Ascending aorta (tissue), 2 donors: ENCODE data around the gene LAIR2. TPM values are rescaled to one million over a fixed set of nuclear protein-coding genes. Genes with fewer than 3 reads are reported as not detected.

ENCODE experiments used
- DNase-seq, 2 donors: peaks; one replicate each; pipeline ENCODE4 v3.0.0-alpha.2; 2019; ENCODE audit warnings: low spot score in 2 of 2
- H3K27ac ChIP-seq, 2 donors: fragments of 200-600 bp; sonication (generic); one replicate each; pipeline ENCODE4 v1.5.1; 2016 to 2017; ENCODE audit warnings: mild to moderate bottlenecking in 1 of 2
- H3K27me3 ChIP-seq: fragments of 200-600 bp; sonication (generic); one replicate; pipeline ENCODE4 v1.5.1; 2017
- H3K36me3 ChIP-seq, 2 donors: fragments of 200-600 bp; sonication (generic); one replicate each; pipeline ENCODE4 v1.5.1; 2016
- H3K4me1 ChIP-seq, 2 donors: fragments of 200-600 bp; sonication (generic); one replicate each; pipeline ENCODE4 v1.5.1; 2016 to 2017; ENCODE audit warnings: mild to moderate bottlenecking in 1 of 2
- H3K4me3 ChIP-seq, 2 donors: fragments of 200-600 bp; sonication (generic); one replicate each; pipeline ENCODE4 v1.5.1; 2016 to 2017; ENCODE audit warnings: mild to moderate bottlenecking in 1 of 2
- H3K9me3 ChIP-seq, 2 donors: fragments of 200-600 bp; sonication (generic); one replicate each; pipeline ENCODE4 v1.5.1; 2016
- intact Hi-C: fragments of 100-400 bp; cut with DNase I; formaldehyde crosslinking; loops from one replicate; pipeline ENCODE4 v1.15.1; 2023
- total RNA-seq: library from RNA; depleted of rRNA; stranded (reverse); fragments of >200 nt; gene quantifications from one replicate; pipeline ENCODE4 v1.1.0, GENCODE V29; 2016
- TF ChIP-seq, protein P1 (sequence below), 3 experiments: fragments of 200-600 bp in 2 of 3; fragments of 450-650 bp in 1 of 3; sonication (generic) in 2 of 3; IDR thresholded peaks; one replicate each; pipeline ENCODE4 v1.5.1; 2016 to 2019; ENCODE audit warnings: antibody characterized with exemption in 3 of 3, mild to moderate bottlenecking in 1 of 3, moderate library complexity in 1 of 3

Gene LAIR2
- total RNA-seq, 1 donor from 2014 or later = not detected

DNA sequence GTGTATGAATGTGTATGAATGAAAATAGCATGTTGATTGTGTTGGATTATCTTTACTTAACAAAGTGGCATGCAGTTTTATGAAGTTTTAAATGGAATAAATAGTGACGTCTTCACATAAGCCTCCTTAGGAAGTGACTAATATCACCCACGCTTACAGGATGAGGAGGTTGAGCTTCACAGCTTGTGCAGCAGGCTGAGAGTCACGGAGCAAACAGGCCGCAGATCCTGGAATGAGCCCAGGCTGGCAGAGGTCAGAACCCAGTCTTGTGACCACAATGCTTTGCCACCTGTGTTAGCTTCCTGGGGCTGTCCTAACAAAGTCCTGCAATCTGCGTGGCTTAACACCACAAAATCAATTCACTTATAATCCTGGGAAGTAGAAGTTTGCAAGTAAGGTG lies 20.8 kb downstream of the LAIR2 start:
- no peaks in the 10 kb centered on the region for H3K4me1 ChIP-seq
- H3K36me3 ChIP-seq = no peaks in the 10 kb centered on the region
- H3K27ac ChIP-seq = no peak overlapping the region
- no peaks in the 10 kb centered on the region for H3K27me3 ChIP-seq
- DNase-seq = no peak
- no peaks in the 10 kb centered on the region for H3K9me3 ChIP-seq
- no peak overlapping the region for H3K4me3 ChIP-seq
- intact Hi-C loops = no loop called here
- TF ChIP-seq, protein P1, sequence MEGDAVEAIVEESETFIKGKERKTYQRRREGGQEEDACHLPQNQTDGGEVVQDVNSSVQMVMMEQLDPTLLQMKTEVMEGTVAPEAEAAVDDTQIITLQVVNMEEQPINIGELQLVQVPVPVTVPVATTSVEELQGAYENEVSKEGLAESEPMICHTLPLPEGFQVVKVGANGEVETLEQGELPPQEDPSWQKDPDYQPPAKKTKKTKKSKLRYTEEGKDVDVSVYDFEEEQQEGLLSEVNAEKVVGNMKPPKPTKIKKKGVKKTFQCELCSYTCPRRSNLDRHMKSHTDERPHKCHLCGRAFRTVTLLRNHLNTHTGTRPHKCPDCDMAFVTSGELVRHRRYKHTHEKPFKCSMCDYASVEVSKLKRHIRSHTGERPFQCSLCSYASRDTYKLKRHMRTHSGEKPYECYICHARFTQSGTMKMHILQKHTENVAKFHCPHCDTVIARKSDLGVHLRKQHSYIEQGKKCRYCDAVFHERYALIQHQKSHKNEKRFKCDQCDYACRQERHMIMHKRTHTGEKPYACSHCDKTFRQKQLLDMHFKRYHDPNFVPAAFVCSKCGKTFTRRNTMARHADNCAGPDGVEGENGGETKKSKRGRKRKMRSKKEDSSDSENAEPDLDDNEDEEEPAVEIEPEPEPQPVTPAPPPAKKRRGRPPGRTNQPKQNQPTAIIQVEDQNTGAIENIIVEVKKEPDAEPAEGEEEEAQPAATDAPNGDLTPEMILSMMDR (IDR thresholded peaks at IDR 0.05) = no peak

DNA sequence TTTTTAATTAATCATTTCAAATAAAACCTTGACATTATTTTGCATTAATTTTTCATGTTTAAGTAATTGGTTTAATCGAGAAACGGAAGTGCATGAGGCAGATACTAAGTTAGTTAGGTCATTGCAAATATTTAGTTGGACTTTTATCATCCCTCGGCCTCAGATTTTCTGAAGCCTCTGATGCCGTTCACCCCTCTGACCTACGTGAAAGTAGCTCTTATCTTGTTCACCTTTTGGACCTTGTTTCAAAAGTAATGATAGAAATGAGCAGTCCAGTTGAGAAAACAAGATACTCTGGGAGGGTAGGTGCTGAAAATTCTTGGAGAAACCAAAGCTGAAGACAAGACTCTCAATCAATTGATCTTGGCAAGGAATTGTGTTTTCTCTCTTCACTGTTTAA lies 23.0 kb downstream of the LAIR2 start:
- DNase-seq = no peak
- Histone ChIP-seq H3K36me3 (no peaks in the 10 kb centered on the region), H3K27ac (no peak overlapping the region), H3K27me3 (no peaks in the 10 kb centered on the region), H3K4me3 (no peak overlapping the region), H3K4me1 (no peaks in the 10 kb centered on the region), H3K9me3 (no peaks in the 10 kb centered on the region)
- TF ChIP-seq, protein P1 (IDR thresholded peaks at IDR 0.05) = no peak
- intact Hi-C loops = no loop called here

DNA sequence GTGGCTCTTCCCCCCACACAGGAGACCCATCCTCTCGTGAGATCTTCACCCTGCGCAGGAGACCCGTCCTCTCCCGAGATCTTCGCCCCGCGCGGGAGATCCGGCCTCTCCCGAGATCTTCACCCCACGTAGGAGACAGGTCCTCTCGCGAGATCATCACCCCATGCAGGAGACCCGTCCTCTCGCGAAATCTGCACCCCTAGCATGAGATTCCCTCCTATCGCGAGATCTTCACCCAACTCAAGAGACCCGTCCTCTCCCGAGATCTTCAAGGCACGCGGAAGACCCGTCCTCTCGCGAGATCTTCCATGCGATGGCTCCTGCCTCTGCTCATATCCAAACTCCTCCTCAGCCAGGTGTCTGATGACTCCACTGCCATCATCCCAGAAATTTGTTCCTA lies 24.3 kb downstream of the LAIR2 start:
- Histone ChIP-seq H3K36me3 (no peaks in the 10 kb centered on the region), H3K4me3 (no peak overlapping the region), H3K4me1 (no peaks in the 10 kb centered on the region), H3K27ac (no peak overlapping the region), H3K9me3 (no peaks in the 10 kb centered on the region), H3K27me3 (no peaks in the 10 kb centered on the region)
- no peak for DNase-seq
- intact Hi-C loops = no loop called here
- TF ChIP-seq, protein P1 (IDR thresholded peaks at IDR 0.05) = no peak

DNA sequence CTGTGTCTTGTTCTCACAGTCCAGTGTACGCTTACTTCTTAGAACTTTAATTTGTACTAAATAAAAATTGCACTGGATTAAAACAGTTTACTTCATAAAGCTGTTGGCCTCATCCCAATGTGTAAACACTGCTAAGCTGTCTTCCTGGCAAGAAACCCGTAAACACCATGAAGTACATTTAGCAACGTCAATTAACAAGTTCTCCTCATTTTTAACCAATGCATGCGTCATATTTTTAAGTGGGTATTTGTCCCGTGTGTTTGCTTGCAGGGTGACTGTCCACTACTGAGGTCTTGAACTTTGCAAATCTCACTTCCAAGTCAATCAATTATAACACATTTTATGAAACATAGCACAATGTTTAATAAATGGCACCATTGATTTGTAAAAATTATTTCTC lies 28.2 kb downstream of the LAIR2 start:
- no peaks in the 10 kb centered on the region for H3K9me3 ChIP-seq
- no peaks in the 10 kb centered on the region for H3K36me3 ChIP-seq
- H3K4me3 ChIP-seq = no peak overlapping the region
- no peak overlapping the region for H3K27ac ChIP-seq
- no peaks in the 10 kb centered on the region for H3K27me3 ChIP-seq
- no peak for DNase-seq
- intact Hi-C loops = no loop called here
- no peaks in the 10 kb centered on the region for H3K4me1 ChIP-seq
- TF ChIP-seq, protein P1 (IDR thresholded peaks at IDR 0.05) = no peak

DNA sequence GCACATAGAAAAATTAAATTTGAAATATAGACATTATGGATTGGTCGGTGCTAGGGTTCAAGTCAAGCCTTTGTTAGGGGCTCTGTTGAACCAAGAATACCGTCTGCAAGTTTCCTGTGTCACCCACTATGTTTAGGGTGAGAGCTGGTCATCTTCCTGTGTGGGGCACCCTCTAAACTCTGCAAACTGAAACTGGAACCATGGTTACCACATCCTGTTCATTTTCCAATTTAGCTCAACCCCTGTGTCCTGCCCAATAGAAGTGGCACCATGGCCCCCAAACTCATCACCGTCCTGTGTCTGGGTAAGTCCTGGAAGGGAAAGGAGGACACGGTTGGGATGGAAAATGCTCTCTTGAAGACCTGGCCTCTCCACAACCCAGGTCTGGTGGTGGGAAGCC lies 29.9 kb downstream of the LAIR2 start:
- intact Hi-C loops = no loop called here
- H3K27ac ChIP-seq = no peak overlapping the region
- no peak overlapping the region for H3K4me3 ChIP-seq
- no peaks in the 10 kb centered on the region for H3K4me1 ChIP-seq
- TF ChIP-seq, protein P1 (IDR thresholded peaks at IDR 0.05) = no peak
- no peak for DNase-seq
- no peaks in the 10 kb centered on the region for H3K36me3 ChIP-seq
- no peaks in the 10 kb centered on the region for H3K9me3 ChIP-seq
- no peaks in the 10 kb centered on the region for H3K27me3 ChIP-seq

DNA sequence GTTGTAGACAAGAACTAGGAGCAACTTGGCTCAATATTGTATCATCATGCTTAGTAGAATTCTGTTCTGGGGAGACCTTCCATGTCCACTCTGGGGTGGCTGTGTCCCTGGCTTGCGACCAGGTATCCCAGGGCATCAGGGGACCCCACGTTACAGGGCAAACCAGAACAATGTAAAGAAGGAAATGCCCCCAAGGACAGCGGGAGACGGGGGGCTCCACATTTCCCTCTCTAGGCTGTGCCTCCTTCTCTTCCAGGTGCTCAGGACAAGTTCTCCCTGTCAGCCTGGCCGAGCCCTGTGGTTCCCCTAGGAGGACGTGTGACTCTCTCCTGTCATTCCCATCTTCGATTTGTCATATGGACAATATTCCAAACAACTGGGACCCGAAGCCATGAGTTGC lies 30.8 kb downstream of the LAIR2 start:
- DNase-seq = no peak
- no peak overlapping the region for H3K27ac ChIP-seq
- TF ChIP-seq, protein P1 (IDR thresholded peaks at IDR 0.05) = no peak
- intact Hi-C loops = no loop called here
- H3K36me3 ChIP-seq = no peaks in the 10 kb centered on the region
- no peaks in the 10 kb centered on the region for H3K4me1 ChIP-seq
- no peaks in the 10 kb centered on the region for H3K27me3 ChIP-seq
- no peaks in the 10 kb centered on the region for H3K9me3 ChIP-seq
- no peak overlapping the region for H3K4me3 ChIP-seq
